Nephron (organoid): ENCODE results near the gene BMPER.

ENCODE experiments used
- H3K27ac Mint-ChIP-seq, 3 experiments: 2 replicates each; pipeline ENCODE4 v1.8.0; 2020; ENCODE audit warnings: mixed read lengths in 3 of 3, mild to moderate bottlenecking in 2 of 3, moderate library complexity in 1 of 3
- H3K27me3 Mint-ChIP-seq: 2 replicates; pipeline ENCODE4 v1.8.0; 2021; ENCODE audit warnings: low read depth, mild to moderate bottlenecking, moderate library complexity, mixed read lengths
- H3K36me3 Mint-ChIP-seq: 2 replicates; pipeline ENCODE4 v1.8.0; 2020; ENCODE audit warnings: low read depth, mixed read lengths
- H3K4me1 Mint-ChIP-seq: 2 replicates; pipeline ENCODE4 v1.8.0; 2020; ENCODE audit warnings: mixed read lengths
- H3K4me3 Mint-ChIP-seq, 3 experiments: 2 replicates each; pipeline ENCODE4 v1.8.0; 2020; ENCODE audit warnings: mild to moderate bottlenecking in 3 of 3, mixed read lengths in 3 of 3, moderate library complexity in 2 of 3
- H3K9me3 Mint-ChIP-seq: 2 replicates; pipeline ENCODE4 v1.8.0; 2020; ENCODE audit warnings: mixed read lengths
- CTCF ChIP-seq, 3 experiments: fragments of 200-600 bp; sonication (generic); IDR thresholded peaks; one replicate each; pipeline ENCODE4 v1.5.0; 2021; ENCODE audit warnings: antibody characterized with exemption in 3 of 3; ENCODE audit not compliant: unreplicated experiment in 3 of 3

Gene BMPER

GRCh38 chr7:33905389-33906032, at the start of gene BMPER:
BMPER (plus strand) TSS chr7:33905539; CDS start chr7:33905614, 75 bp downstream.
- H3K9me3 Mint-ChIP-seq: no peaks in the 10 kb centered on the region
- peaks cover 82% of the 10 kb centered on the region for H3K27me3 Mint-ChIP-seq
- TF ChIP-seq CTCF (IDR thresholded peaks at IDR 0.05; ENCODE audit: unreplicated experiment in 3 of 3): no peak
- H3K36me3 Mint-ChIP-seq: peaks cover 9% of the 10 kb centered on the region
- peak within 1 kb of the TSS; percentile 88 to 93 (median 92) for H3K4me3 Mint-ChIP-seq
- peak within 1 kb of the TSS; percentile 68 to 79 (median 75) for H3K27ac Mint-ChIP-seq
- peaks cover 26% of the 10 kb centered on the region for H3K4me1 Mint-ChIP-seq

- Mint-ChIP-seq H3K4me1 (peaks cover 10% of the 10 kb centered on the region), H3K27me3 (peaks cover 5% of the 10 kb centered on the region), H3K9me3 (peaks cover 18% of the 10 kb centered on the region), H3K27ac (no peak overlapping the region), H3K4me3 (no peak overlapping the region), H3K36me3 (no peaks in the 10 kb centered on the region)
- no peak for TF ChIP-seq CTCF (IDR thresholded peaks at IDR 0.05; ENCODE audit: unreplicated experiment in 3 of 3)
These were observed 43.4 kb upstream of the BMPER start for GRCh38 chr7:33861947-33862346.

- peaks cover under 1% of the 10 kb centered on the region for H3K27me3 Mint-ChIP-seq
- TF ChIP-seq CTCF (IDR thresholded peaks at IDR 0.05; ENCODE audit: unreplicated experiment in 3 of 3): no peak
- no peaks in the 10 kb centered on the region for H3K36me3 Mint-ChIP-seq
- peak overlapping the region in 2 of 3 experiments; percentile 28 to 56 for H3K27ac Mint-ChIP-seq
- H3K4me3 Mint-ChIP-seq: no peak overlapping the region
- peaks cover 10% of the 10 kb centered on the region for H3K4me1 Mint-ChIP-seq
- H3K9me3 Mint-ChIP-seq: peaks cover 16% of the 10 kb centered on the region
These were observed 42.2 kb upstream of the BMPER start for GRCh38 chr7:33862946-33863814.

GRCh38 chr7:33868166-33868565, 37.2 kb upstream of the BMPER start:
- Mint-ChIP-seq H3K4me3 (no peak overlapping the region), H3K27me3 (no peaks in the 10 kb centered on the region), H3K9me3 (peaks cover 4% of the 10 kb centered on the region), H3K27ac (no peak overlapping the region), H3K36me3 (no peaks in the 10 kb centered on the region), H3K4me1 (peaks cover 7% of the 10 kb centered on the region)
- no peak for TF ChIP-seq CTCF (IDR thresholded peaks at IDR 0.05; ENCODE audit: unreplicated experiment in 3 of 3)

GRCh38 chr7:33869176-33869575, 36.2 kb upstream of the BMPER start:
- Mint-ChIP-seq H3K4me3 (no peak overlapping the region), H3K36me3 (no peaks in the 10 kb centered on the region), H3K4me1 (peaks cover 11% of the 10 kb centered on the region), H3K27ac (no peak overlapping the region), H3K27me3 (no peaks in the 10 kb centered on the region), H3K9me3 (peaks cover 4% of the 10 kb centered on the region)
- TF ChIP-seq CTCF (IDR thresholded peaks at IDR 0.05; ENCODE audit: unreplicated experiment in 3 of 3): no peak
